Esophagus squamous epithelium (tissue), 4 donors: ENCODE measurements around the gene FGFR3.

ENCODE experiments used
- POLR2A ChIP-seq, 4 donors: fragments of 450-650 bp; IDR thresholded peaks; one replicate each; pipeline ENCODE4 v1.6.1; 2017; ENCODE audit warnings: antibody characterized with exemption in 4 of 4, mild to moderate bottlenecking in 4 of 4, moderate library complexity in 3 of 4
- TF ChIP-seq, protein P1 (sequence below), 6 experiments: fragments of 450-650 bp in 4 of 6; fragments of 200-600 bp in 2 of 6; sonication (generic) in 2 of 6; IDR thresholded peaks; one replicate each; pipeline ENCODE4 v1.5.1; 2016 to 2019; ENCODE audit warnings: antibody characterized with exemption in 6 of 6, mild to moderate bottlenecking in 4 of 6, moderate library complexity in 4 of 6

- TF ChIP-seq, protein P1, sequence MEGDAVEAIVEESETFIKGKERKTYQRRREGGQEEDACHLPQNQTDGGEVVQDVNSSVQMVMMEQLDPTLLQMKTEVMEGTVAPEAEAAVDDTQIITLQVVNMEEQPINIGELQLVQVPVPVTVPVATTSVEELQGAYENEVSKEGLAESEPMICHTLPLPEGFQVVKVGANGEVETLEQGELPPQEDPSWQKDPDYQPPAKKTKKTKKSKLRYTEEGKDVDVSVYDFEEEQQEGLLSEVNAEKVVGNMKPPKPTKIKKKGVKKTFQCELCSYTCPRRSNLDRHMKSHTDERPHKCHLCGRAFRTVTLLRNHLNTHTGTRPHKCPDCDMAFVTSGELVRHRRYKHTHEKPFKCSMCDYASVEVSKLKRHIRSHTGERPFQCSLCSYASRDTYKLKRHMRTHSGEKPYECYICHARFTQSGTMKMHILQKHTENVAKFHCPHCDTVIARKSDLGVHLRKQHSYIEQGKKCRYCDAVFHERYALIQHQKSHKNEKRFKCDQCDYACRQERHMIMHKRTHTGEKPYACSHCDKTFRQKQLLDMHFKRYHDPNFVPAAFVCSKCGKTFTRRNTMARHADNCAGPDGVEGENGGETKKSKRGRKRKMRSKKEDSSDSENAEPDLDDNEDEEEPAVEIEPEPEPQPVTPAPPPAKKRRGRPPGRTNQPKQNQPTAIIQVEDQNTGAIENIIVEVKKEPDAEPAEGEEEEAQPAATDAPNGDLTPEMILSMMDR (IDR thresholded peaks at IDR 0.05), result no peak
- no peak for TF ChIP-seq POLR2A (IDR thresholded peaks at IDR 0.05)
Observed at GRCh38 chr4:1788254-1788973, 4.7 kb upstream of the FGFR3 start.
